GM23338 (cell line): ENCODE data around the gene CECR2.

Experiments used
- CREB1 ChIP-seq: fragments of 250-450 bp; sonication (Bioruptor Pico); IDR thresholded peaks from 2 replicates; pipeline ENCODE4 v1.5.0; 2020; ENCODE audit warnings: low read depth, mild to moderate bottlenecking, moderate library complexity
- CTCF ChIP-seq, 2 experiments: fragments of 200-600 bp in 1 of 2; sonication (generic) in 1 of 2; conservative IDR thresholded peaks; 2 replicates each; pipeline versions ENCODE4 v1.5.1 to v1.6.1; 2016 to 2017; ENCODE audit warnings: antibody characterized with exemption in 2 of 2, low read depth in 2 of 2, mild to moderate bottlenecking in 2 of 2, moderate library complexity in 1 of 2
- EZH2phosphoT487 ChIP-seq: fragments of 200-600 bp; sonication (generic); IDR thresholded peaks from one replicate; pipeline ENCODE4 v1.8.1; 2018; ENCODE audit warnings: antibody characterized with exemption; ENCODE audit not compliant: unreplicated experiment
- POLR2AphosphoS5 ChIP-seq: IDR thresholded peaks from 2 replicates; pipeline ENCODE4 v1.6.1; 2016; ENCODE audit warnings: antibody characterized with exemption, low read depth

GRCh38 chr22:17319546-17319945 is 49.7 kb upstream of the CECR2 start:
- TF ChIP-seq CTCF (conservative IDR thresholded peaks at IDR 0.05; ENCODE audit: low read depth in 2 of 2) (no peak), POLR2AphosphoS5 (no peak), CREB1 (CRISPR knock-in tag) (no peak), EZH2phosphoT487 (no peak)
